ENCODE data around the gene MRPS35. TPM values are rescaled to one million over a fixed set of nuclear protein-coding genes. Genes with fewer than 3 reads are reported as not detected.

Gene MRPS35
- total RNA-seq, 1 experiment from 2014 or later: 83.8 TPM

DNA sequence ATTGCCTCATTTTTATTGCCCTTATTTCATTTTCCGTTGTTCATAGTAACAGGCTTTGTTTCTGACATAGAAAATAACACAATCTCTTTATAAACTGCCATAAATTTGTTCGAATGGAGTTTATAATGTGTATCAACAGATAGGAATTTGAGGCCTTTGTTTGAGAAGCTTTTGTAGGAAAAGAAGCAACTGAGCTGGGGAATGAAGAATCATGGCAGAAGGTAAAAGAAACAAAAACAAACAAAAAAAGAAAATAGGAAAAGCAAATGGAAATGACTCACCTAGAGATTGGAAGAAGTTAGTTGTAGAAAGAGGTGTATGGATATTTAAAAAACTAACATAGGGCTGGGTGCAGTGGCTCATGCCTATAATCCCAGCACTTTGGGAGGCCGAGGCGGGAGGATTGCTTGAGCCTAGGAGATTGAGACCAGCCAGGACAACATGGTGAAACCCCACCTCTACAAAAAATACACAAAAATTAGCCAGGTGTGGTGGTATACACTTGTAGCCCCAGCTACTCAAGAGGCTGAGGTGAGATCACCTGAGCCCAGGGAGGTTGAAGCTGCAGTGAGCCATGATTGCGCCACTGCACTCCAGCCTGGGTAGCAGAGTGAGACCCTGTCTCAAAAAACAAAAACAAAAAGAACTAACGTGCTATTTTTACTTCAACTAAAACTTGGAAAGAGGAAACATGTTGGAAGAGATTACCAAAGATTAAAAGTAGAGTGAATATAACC lies 14.9 kb upstream of the MRPS35 start:
- DNase-seq: no peak
- H3K4me3 ChIP-seq (ENCODE audit: insufficient read depth, low read depth, low read length): no peak overlapping the region
- no peaks in the 10 kb centered on the region for H3K27me3 ChIP-seq (ENCODE audit: control insufficient read depth, insufficient read depth, low read length)
- H3K36me3 ChIP-seq (replicated peaks; ENCODE audit: control insufficient read depth, insufficient read depth, low read length): no peaks in the 10 kb centered on the region; the same call in none of the 2 replicates

DNA sequence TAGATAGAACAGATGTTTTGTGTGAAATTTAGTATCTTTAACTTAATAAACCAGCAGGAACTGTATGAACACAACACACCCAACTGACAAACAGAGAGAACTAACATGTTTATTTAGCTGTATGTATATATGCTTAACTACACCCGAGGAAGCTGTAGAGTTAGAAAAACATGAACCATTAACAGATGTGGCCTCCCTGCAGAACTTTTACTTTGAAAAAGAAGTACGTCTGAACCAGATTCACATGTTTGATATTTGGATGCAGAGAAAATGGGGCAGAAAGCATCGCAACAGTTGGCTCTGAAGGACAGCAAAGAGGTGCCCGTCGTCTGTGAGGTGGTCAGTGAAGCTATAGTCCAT lies 14.4 kb upstream of the MRPS35 start, which contains the start of gene REP15:
TSS of gene REP15 (plus strand) at position 155 of the 360 bp plus-strand sequence. CDS start at position 271, 116 bp downstream.
- DNase-seq: no peak
- no peaks in the 10 kb centered on the region; the same call in none of the 2 replicates for H3K36me3 ChIP-seq (replicated peaks; ENCODE audit: control insufficient read depth, insufficient read depth, low read length)

DNA sequence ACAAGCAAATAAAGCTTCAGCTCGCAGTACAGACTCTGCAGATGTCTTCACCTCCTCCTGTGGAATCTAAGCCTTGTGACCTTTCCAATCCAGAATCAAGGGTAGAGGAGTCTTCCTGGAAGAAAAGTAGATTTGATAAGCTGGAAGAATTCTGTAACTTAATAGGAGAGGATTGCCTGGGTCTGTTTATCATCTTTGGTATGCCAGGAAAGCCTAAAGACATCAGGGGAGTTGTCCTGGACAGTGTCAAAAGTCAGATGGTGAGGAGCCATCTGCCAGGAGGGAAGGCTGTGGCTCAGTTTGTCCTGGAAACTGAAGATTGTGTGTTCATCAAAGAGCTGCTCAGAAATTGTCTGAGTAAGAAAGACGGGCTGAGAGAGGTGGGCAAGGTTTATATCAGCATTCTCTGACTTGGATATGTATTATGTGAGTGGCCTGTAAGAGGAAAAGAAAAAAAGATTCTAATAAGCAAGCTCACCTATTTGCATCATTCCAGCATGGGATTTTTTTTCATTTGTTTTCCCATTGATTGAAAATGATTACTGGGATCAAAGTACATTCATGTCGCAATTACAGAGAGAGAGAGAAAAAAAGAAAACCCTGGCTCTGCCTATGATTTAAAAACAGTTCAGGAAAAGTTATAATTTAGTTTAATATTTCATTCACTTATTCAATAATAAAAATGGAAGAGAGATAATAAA lies 13.6 kb upstream of the MRPS35 start:
- Histone ChIP-seq H3K36me3 (replicated peaks; ENCODE audit: control insufficient read depth, insufficient read depth, low read length) (no peaks in the 10 kb centered on the region; the same call in 1 of the 2 replicates), H3K27me3 (ENCODE audit: control insufficient read depth, insufficient read depth, low read length) (no peaks in the 10 kb centered on the region), H3K4me3 (ENCODE audit: insufficient read depth, low read depth, low read length) (no peak overlapping the region)
- no peak for DNase-seq

More for the DNA sequence above, 14.4 kb upstream of the MRPS35 start, which contains the start of gene REP15:
- H3K4me3 ChIP-seq (ENCODE audit: insufficient read depth, low read depth, low read length): no peak within 1 kb of the TSS
- H3K27me3 ChIP-seq (ENCODE audit: control insufficient read depth, insufficient read depth, low read length): no peaks in the 10 kb centered on the region

DNA sequence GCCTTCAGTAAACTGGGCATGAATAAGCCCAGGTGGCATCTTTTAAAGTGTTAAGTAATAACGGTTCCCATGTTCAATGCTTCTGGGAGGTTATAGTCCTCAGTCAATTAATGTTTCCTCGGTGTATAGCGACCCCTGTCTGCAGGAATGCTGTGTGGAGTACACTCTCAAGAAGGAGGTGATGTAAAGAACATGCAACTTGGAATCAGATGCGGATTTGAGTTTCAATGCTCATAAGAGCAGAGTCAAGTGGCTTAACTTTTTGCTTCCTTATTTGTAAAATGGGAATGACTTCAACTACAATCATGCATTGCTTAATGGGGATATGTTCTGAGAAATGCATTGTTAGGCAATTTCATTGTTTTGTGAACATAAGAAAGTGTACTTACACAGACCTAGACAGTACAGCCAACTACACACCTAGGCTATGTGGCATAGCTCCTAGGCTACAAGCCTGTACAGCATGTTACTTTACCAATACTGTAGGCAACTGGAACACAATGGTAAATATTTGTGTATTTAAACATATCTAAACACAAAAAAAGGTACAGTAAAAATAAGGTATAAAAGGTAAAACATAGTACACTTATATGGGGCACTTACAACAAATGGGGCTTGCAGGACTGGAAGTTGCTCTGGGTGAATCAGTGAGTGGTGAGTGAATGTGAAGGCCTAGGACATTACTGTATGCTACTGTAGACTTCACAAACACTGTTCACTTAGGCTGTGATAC lies 6.7 kb upstream of the MRPS35 start:
- Histone ChIP-seq H3K27me3 (ENCODE audit: control insufficient read depth, insufficient read depth, low read length) (no peaks in the 10 kb centered on the region), H3K36me3 (replicated peaks; ENCODE audit: control insufficient read depth, insufficient read depth, low read length) (no peaks in the 10 kb centered on the region), H3K4me3 (ENCODE audit: insufficient read depth, low read depth, low read length) (no peak overlapping the region)
- peak; percentile 70 for DNase-seq

DNA sequence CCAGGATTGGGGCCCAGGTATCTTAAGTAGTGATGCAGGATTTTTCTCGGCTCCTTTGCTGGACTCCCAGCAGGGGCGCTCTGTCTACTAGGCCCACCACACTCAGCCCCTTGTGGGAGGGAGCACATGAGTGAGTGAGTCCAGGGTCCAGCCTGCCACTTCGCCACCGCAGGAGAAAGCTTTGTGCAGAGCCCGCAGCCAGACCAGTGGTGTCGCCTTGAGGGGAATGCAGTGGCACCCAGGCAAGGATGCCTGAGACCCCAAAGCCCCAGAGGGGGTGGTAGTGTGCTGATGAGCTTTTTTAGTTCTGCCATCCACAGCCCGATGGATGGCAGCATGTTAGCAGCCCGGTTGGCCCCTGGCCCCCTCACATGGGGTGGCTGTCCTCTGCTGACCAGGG lies 5.4 kb upstream of the MRPS35 start:
- no peak overlapping the region for H3K4me3 ChIP-seq (ENCODE audit: insufficient read depth, low read depth, low read length)
- peak; percentile 28 for DNase-seq
- no peaks in the 10 kb centered on the region for H3K36me3 ChIP-seq (replicated peaks; ENCODE audit: control insufficient read depth, insufficient read depth, low read length)
- H3K27me3 ChIP-seq (ENCODE audit: control insufficient read depth, insufficient read depth, low read length): no peaks in the 10 kb centered on the region

DNA sequence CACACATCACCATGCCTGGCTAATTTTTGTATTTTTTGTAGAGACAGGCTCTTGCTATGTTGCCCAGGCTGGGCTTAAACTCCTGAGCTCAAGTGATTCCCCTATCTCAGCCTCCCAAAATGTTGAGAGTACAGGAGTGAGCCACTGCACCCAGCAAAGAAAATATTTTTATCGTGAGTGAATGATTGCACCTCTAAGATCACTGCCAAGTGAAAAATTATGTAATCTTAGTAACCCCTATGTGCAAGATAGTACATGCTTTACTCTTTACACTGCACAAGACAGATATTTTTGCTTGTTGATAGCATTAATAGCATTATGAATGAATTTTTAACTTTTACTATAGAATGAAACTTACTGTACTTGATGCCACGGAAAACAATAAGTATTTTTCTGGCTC lies 3.4 kb upstream of the MRPS35 start:
- no peak for DNase-seq
- Histone ChIP-seq H3K27me3 (ENCODE audit: control insufficient read depth, insufficient read depth, low read length) (no peaks in the 10 kb centered on the region), H3K36me3 (replicated peaks; ENCODE audit: control insufficient read depth, insufficient read depth, low read length) (no peaks in the 10 kb centered on the region), H3K4me3 (ENCODE audit: insufficient read depth, low read depth, low read length) (no peak overlapping the region)

DNA sequence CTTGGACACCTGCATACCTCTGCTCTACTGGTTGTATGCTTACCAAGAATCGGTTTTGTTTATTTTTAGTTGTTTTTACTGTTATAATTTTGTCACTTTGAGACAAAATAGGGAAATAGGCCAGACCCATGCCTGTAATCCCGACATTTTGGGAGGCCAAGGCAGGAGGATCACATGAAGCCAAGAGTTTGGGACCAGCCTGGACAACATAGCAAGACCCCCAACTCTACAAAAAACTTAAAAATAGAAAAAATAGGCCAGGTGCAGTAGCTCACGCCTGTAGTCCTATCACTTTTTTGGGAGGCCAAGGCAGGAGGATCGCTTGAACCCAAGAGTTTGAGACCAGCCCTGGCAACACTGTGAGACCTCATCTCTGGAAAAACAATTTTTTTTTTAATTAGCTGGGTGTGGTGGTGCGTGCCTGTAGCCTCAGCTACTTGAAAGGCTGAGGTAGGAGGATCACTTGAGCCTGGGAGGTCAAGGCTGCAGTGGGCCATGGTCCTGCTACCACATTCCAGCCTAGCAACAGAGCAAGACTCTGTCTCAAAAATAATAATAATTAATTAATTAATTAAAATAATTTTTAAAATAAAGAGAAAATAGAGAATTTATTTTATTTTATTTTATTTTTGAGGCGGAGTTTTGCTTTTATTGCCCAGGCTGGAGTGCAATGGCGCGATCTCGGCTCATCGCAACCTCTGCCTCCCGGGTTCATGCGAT lies 1.3 kb upstream of the MRPS35 start:
- DNase-seq: no peak
- no peaks in the 10 kb centered on the region for H3K27me3 ChIP-seq (ENCODE audit: control insufficient read depth, insufficient read depth, low read length)
- no peaks in the 10 kb centered on the region; the same call in 1 of the 2 replicates for H3K36me3 ChIP-seq (replicated peaks; ENCODE audit: control insufficient read depth, insufficient read depth, low read length)
- no peak overlapping the region for H3K4me3 ChIP-seq (ENCODE audit: insufficient read depth, low read depth, low read length)

DNA sequence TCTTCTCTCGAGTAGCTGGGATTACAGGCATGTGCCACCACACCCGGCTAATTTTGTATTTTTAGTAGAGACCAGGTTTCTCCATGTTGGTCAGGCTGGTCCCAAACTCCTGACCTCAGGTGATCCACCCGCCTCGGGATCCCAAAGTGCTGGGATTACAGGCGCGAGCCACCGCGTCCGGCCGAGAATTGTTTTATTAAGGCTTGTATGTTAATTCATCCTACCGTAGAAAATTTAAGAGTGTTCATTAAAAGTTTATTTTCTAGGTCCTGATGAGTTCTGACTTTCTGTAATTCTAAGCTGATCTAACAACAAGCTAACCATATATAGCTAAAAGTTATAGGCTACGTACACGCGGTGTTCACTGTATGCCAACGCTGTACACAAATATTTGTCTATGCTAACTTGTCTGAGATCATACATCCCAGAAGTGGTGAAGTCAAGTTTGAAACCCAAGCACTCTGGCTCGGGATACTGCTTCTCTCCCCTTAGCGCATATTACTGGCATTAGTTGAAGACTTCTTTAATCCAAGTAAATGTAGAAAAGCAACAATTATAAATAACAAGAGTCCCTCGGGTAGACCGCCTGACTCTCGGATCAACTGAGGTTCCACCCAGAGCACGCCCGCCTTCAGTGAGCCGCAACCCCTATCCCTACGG lies 570 bp upstream of the MRPS35 start:
- Histone ChIP-seq H3K4me3 (ENCODE audit: insufficient read depth, low read depth, low read length) (peak overlapping the region; percentile 81), H3K36me3 (replicated peaks; ENCODE audit: control insufficient read depth, insufficient read depth, low read length) (no peaks in the 10 kb centered on the region; the same call in 1 of the 2 replicates), H3K27me3 (ENCODE audit: control insufficient read depth, insufficient read depth, low read length) (no peaks in the 10 kb centered on the region)
- no peak for DNase-seq

DNA sequence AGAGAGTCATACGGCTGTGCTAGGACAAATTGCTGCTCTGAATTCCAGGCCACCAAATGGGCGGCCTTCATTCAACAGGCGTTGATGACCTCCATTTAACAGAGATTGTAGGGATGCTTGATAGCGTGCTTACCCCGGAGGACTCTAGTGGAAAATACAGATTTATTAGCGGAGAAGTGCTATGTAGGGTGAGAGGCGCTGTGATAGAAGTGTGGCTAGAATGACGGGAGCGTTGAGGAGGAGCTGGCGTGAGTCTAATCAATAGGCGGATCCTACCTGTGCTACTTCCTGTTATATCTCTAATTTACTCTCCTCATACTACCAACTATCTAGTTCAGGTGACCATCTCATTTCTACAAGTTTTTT lies 668 bp downstream of the MRPS35 start:
- DNase-seq: peak; percentile 39
- no peaks in the 10 kb centered on the region for H3K27me3 ChIP-seq (ENCODE audit: control insufficient read depth, insufficient read depth, low read length)
- H3K36me3 ChIP-seq (replicated peaks; ENCODE audit: control insufficient read depth, insufficient read depth, low read length): peaks cover 2% of the 10 kb centered on the region
- H3K4me3 ChIP-seq (ENCODE audit: insufficient read depth, low read depth, low read length): peak overlapping the region; percentile 81

DNA sequence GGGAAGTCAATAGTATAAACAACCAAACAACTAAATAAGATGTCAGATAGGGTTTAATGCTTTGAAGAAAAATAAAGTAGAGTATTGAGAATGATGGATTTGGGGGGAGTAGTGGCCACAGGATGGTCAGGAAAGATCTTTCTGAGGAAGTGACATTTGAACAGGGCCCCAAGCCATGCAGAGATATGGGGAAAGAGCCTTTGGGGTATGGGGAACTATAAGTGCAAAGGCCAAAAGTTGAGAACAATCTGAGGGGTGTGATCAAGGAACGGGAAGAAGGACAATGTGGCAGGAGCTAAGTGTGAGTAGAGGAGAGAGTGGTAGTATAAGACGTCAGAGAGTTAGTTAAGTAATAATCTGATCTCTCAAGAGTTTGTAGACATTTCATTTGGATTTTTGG lies 1.3 kb downstream of the MRPS35 start:
- DNase-seq: no peak
- Histone ChIP-seq H3K27me3 (ENCODE audit: control insufficient read depth, insufficient read depth, low read length) (no peaks in the 10 kb centered on the region), H3K36me3 (replicated peaks; ENCODE audit: control insufficient read depth, insufficient read depth, low read length) (peaks cover 4% of the 10 kb centered on the region), H3K4me3 (ENCODE audit: insufficient read depth, low read depth, low read length) (no peak overlapping the region)

DNA sequence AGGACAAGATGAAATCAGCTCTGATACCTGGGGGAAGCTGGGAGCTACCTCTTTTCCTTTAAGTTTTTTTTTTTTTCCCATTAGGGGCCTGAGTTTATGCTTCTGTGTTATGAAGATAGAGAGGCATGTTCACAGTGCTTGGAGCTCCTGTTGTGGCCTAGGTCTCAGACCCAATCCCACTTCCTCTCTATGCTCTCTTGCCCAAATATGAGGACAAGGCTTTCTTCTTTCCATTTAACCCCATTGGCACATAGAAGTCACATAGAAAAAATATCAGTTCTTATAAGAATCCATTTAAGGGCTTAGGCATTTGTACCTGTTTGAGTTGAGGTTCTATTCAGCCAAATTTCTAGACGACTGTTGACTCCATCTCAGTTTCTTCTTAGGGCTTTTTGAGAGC lies 12.6 kb downstream of the MRPS35 start:
- Histone ChIP-seq H3K4me3 (ENCODE audit: insufficient read depth, low read depth, low read length) (no peak overlapping the region), H3K27me3 (ENCODE audit: control insufficient read depth, insufficient read depth, low read length) (no peaks in the 10 kb centered on the region), H3K36me3 (replicated peaks; ENCODE audit: control insufficient read depth, insufficient read depth, low read length) (peaks cover 2% of the 10 kb centered on the region)
- no peak for DNase-seq

DNA sequence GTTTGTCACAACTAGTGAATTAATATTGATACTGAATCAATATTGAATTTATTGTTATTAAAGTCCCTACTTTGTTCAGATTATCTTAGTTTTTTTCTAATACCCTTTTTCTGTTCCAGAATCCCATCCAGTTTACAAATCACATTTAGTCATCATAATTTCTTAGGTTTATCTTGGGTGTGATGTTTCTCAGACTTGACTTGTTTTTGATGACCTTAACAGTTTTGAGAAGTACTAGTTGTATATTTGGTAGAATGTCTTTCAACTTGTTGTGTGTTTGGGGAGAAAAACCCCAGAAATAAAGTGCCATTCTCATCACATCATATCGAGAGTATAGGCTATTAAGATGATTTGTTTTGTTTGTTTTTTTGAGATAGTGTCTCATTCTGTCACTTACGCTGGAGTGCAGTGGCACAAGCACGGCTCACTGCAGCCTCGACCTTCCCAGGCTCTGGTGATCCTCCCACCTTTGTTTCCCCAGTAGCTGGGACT lies 19.5 kb downstream of the MRPS35 start:
- DNase-seq: no peak
- Histone ChIP-seq H3K4me3 (ENCODE audit: insufficient read depth, low read depth, low read length) (no peak overlapping the region), H3K36me3 (replicated peaks; ENCODE audit: control insufficient read depth, insufficient read depth, low read length) (no peaks in the 10 kb centered on the region; the same call in none of the 2 replicates), H3K27me3 (ENCODE audit: control insufficient read depth, insufficient read depth, low read length) (no peaks in the 10 kb centered on the region)

DNA sequence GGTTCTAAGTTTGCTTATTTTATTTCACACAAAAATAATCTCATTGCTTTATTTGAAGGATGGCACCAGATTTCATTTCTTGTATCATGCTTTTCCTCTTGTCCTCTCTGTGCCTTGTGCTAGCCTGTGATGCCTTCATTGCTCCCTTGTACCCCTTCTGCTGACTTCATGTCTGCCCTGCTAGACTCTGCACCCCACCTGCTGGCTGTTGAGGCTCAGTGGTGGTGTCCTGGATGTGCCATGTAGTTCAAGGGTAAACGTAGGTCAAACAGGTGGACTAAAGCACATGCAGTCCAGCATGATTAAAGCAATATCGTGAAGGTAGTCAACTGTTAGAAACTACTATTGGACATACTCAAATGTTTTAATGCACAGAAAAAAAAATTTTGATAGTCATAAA lies 21.6 kb downstream of the MRPS35 start:
- DNase-seq: peak; percentile 30

More for the DNA sequence above, 21.6 kb downstream of the MRPS35 start:
- H3K27me3 ChIP-seq (ENCODE audit: control insufficient read depth, insufficient read depth, low read length): no peaks in the 10 kb centered on the region
- H3K4me3 ChIP-seq (ENCODE audit: insufficient read depth, low read depth, low read length): no peak overlapping the region
- peaks cover 2% of the 10 kb centered on the region; the same call in 1 of the 2 replicates for H3K36me3 ChIP-seq (replicated peaks; ENCODE audit: control insufficient read depth, insufficient read depth, low read length)

Measured in H7 (cell line).